ENCODE results near the gene C16orf74. TPM values are rescaled to one million over a fixed set of nuclear protein-coding genes. Genes with fewer than 3 reads are reported as not detected.

The C16orf74 gene
- total RNA-seq, 4 donors from 2014 or later, result 1.5 to 6.2 (median 1.7) TPM; not detected in 1

DNA sequence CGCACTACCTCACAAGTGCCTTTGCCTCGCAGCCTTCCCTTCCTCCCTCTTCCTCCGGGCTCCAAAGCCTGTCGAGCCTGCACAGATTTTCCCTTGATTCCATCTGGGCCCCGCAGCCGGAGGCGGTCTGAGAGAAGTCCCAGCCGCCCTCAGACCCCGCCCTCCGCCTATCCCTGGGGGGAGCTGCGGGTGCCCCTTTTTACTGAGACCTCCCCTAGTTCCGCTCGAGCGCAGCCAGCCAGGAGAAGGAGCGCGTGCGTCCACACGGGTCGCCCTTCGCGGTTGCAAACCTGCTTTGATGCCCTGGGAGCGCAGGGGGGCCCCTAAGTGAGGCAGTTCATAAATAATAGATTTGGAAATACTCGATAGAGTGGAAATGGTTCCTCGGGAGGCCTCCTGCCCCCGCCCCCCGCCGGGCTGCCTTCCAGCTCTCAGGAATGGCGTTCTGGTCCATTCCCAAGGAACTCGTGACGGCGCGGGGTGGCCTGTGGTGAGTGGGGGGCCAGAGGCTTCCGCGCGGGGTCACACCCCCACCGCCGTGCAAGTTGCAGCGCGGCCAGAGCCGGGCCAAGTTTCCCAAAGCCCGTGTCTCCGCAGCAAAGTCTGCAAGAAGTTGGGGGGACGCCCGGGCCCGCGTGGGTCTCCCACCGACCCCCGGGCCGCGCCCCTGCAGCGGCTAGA lies 610 bp downstream of the C16orf74 start:
- TF ChIP-seq, protein P1, sequence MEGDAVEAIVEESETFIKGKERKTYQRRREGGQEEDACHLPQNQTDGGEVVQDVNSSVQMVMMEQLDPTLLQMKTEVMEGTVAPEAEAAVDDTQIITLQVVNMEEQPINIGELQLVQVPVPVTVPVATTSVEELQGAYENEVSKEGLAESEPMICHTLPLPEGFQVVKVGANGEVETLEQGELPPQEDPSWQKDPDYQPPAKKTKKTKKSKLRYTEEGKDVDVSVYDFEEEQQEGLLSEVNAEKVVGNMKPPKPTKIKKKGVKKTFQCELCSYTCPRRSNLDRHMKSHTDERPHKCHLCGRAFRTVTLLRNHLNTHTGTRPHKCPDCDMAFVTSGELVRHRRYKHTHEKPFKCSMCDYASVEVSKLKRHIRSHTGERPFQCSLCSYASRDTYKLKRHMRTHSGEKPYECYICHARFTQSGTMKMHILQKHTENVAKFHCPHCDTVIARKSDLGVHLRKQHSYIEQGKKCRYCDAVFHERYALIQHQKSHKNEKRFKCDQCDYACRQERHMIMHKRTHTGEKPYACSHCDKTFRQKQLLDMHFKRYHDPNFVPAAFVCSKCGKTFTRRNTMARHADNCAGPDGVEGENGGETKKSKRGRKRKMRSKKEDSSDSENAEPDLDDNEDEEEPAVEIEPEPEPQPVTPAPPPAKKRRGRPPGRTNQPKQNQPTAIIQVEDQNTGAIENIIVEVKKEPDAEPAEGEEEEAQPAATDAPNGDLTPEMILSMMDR (IDR thresholded peaks at IDR 0.05; ENCODE audit: low read depth), result no peak

DNA sequence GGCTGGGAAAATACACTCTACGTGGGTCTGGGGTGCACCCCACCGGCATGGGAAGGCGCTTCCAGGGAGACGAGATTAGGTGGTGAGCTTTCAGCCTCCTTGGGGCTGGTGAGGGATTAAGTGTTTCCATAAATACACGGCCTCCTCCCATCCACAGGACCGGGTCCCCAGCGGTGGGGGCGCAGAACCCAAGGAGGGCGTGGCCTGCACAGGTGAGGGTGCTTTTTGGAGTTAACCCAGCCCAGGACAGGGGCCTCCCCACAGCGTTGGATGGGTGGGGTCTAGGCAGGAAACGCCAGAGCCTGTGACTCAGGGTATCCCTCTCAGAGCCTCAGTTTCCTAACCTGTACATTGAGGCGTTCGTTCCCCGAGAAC lies 1.1 kb downstream of the C16orf74 start:
- TF ChIP-seq, protein P1 (IDR thresholded peaks at IDR 0.05; ENCODE audit: low read depth), result no peak

DNA sequence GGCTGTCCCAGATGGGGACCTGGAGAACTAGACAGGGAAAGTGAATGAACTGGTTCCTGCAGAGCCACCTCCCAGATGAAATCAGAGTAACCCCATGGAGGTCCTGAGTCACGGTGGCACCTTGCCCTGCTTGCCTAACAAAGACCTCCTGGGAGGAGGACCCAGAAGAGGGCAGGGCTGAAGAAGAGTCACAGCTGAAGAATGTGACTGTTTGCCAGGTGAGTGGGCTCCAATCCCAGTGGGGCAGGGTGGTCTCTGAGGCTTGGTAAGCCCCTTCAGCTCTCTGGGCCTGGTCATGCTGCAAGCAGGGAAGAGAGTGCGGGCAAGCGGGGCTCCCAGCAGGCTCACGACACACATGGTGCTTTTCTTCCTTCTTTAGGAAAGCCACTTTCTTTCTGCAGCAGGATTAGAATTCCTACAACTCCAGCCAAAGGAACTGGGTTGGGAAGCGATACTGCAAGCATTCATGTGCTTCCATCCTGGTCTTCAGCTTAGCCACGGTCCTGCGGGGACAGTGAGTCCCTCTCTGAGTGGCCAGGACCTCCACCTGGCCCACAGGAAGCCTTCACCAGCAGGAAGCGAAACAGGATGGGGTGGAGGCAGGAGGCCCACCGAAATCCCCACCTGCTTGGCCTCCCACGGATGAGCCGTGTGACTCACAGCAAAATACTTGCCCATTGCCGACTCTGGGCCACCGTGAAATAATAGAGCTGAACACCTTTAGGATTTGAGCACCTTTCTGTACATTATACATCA lies 4.3 kb downstream of the C16orf74 start:
- TF ChIP-seq, protein P1 (IDR thresholded peaks at IDR 0.05; ENCODE audit: low read depth), result no peak

DNA sequence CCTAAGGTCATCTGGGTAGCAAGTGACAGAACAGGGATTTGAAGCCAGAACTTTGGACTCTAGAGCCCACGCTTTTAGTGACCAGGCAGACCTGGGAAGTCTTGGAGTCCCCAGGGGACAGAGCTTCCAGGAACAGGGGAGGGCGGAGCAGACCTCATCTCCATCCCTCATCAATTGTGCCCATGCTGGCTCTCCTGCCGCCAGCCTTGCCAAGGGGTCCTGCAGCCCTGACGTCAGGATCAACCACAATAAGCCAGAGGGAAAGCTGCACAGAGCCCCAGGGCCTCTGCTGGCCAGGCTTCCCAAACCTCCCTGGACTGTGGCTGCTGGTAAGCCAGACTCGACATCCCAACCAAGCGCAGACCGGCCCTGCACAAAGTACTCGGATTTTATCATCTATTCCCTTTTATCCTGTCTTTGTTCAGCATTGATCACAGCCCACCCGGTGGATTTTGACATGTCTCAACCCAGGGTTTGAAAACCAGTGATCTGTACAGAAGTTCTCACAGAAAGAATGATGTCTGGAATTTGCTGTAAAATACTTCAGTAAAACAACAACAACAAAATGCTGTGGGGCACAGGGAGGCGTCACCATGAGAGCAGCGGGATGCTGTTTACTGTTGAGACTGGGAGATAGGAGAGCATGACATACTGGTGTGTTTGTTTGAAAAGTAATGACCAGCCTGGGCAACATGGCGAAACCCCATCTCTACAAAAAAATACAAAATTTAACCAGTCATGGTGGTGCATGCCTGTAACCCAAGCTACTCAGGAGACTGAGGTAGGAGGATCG lies 11.8 kb downstream of the C16orf74 start:
- TF ChIP-seq, protein P1 (IDR thresholded peaks at IDR 0.05; ENCODE audit: low read depth), result no peak

DNA sequence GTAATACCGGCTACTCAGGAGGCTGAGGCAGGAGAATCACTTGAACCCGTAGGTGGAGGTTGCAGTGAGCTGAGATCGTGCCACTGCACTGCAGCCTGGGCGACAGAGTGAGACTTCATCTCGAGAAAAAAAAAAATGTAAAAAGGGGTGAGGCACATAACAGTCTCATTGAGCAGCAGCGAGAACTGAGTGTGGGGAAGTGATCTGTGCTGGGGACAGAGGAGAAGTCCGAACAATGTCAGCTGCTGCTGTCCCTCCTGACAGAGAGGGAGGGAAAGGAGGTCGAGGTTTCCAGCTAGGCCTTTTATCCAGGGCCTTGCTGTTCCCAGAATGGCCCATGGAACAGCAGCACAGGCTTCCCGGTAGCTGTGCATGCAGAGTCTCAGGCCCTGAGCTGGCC lies 14.0 kb downstream of the C16orf74 start:
- TF ChIP-seq, protein P1 (IDR thresholded peaks at IDR 0.05; ENCODE audit: low read depth), result no peak

DNA sequence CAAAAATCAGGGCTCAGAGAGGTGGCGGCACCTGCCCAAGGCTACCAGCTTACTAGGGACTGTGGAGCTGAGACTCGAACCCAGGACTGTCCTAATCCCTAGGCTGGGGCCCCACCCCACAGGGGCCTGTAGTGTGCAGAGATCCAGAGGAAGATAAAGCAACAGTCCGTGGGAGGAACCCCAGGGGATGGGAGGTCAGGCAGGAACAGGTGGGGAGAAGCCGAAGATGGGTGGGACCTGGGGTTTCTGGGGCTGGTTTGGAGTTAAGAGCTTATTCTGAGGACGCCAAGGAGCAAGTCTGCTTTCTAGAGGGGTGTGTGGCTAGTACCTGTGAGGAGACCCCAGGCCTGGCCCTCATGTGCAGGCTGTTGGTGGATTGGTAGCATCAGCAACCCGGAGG lies 14.9 kb downstream of the C16orf74 start:
- TF ChIP-seq, protein P1 (IDR thresholded peaks at IDR 0.05; ENCODE audit: low read depth), result no peak

DNA sequence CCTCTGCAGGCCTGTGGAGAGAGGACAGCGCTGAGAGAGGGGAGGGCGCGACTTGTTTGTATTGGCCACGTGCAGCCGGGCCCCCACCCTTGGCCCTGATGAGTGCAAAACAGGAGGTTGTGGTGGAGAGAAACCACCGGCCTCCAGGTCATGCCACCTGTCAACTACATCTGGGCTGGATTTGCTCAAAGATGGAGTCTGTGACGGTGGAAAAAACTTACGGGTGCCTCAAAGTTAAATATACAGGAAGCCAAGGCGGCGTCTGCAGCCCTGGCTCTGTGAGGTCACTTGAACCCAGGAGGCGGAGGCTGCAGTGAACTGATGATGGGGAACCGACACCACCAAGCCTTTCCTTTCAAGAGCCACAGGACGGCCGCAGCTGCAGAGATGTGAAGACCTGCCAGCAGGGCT lies 15.7 kb downstream of the C16orf74 start:
- TF ChIP-seq, protein P1 (IDR thresholded peaks at IDR 0.05; ENCODE audit: low read depth), result no peak

Data from subcutaneous adipose tissue (tissue), 4 donors.